ENCODE measurements around the gene DSCAML1.

Gene DSCAML1

DNA sequence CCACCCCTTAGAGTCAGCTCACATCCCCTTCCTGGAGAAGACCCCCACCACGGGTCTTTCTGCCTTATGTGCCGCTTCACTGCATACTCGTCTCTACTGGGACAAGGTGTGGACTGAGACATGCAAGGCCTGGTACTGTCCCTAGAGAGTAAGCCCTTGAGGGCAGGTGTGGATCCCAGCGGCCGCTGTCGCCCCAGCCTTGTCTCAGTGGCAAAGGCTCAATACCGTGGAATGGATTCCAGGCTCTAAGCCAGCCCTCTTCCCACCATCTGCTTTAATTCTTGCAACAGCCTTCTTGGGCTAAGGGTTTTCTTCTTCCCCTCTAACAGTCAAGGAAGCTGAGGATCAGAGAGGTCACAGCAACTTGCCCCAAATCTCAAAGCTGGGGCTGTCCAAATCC is 249.1 kb downstream of the DSCAML1 start:
- TF ChIP-seq, protein P1, sequence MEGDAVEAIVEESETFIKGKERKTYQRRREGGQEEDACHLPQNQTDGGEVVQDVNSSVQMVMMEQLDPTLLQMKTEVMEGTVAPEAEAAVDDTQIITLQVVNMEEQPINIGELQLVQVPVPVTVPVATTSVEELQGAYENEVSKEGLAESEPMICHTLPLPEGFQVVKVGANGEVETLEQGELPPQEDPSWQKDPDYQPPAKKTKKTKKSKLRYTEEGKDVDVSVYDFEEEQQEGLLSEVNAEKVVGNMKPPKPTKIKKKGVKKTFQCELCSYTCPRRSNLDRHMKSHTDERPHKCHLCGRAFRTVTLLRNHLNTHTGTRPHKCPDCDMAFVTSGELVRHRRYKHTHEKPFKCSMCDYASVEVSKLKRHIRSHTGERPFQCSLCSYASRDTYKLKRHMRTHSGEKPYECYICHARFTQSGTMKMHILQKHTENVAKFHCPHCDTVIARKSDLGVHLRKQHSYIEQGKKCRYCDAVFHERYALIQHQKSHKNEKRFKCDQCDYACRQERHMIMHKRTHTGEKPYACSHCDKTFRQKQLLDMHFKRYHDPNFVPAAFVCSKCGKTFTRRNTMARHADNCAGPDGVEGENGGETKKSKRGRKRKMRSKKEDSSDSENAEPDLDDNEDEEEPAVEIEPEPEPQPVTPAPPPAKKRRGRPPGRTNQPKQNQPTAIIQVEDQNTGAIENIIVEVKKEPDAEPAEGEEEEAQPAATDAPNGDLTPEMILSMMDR (IDR thresholded peaks at IDR 0.05; ENCODE audit: control insufficient read depth, extremely low read depth, insufficient read depth), result no peak
- no peak overlapping the region for H3K4me3 ChIP-seq (ENCODE audit: low read depth, low read length)
- no peak for DNase-seq (ENCODE audit: low read depth)

DNA sequence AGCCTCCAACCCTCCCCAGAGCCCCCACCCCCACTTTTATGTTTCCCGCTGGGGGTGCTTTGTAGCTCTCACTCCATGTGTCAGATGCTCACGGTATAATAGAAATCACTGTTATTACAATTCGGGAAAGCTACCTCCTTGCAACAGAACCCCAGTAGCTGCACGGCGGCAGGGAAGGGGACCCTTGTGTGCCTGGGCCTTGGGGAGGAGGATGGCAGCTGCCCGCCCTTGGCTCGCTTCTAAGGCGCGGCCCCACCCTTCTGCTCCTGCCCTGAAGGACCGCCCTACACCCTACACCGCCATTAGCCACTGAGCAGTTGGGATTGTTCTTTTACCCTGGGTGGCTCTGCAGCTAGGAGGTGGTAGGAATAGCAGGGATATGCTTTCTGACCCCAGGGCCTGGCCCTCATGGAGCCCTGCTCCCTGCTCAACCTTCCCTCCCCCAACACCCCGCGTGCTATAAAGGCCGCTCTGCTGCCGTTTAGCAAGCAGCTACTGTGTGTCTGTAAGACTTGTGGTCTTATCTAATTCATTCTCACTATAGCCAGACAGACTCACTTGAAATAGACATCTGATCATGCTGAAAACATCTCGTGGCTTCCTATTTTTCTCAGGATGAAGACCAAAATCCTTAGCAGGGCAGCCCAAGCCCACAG is 249.7 kb downstream of the DSCAML1 start:
- H3K4me3 ChIP-seq (ENCODE audit: low read depth, low read length), result no peak overlapping the region
- TF ChIP-seq, protein P1 (IDR thresholded peaks at IDR 0.05; ENCODE audit: control insufficient read depth, extremely low read depth, insufficient read depth), result no peak
- no peak for DNase-seq (ENCODE audit: low read depth)

DNA sequence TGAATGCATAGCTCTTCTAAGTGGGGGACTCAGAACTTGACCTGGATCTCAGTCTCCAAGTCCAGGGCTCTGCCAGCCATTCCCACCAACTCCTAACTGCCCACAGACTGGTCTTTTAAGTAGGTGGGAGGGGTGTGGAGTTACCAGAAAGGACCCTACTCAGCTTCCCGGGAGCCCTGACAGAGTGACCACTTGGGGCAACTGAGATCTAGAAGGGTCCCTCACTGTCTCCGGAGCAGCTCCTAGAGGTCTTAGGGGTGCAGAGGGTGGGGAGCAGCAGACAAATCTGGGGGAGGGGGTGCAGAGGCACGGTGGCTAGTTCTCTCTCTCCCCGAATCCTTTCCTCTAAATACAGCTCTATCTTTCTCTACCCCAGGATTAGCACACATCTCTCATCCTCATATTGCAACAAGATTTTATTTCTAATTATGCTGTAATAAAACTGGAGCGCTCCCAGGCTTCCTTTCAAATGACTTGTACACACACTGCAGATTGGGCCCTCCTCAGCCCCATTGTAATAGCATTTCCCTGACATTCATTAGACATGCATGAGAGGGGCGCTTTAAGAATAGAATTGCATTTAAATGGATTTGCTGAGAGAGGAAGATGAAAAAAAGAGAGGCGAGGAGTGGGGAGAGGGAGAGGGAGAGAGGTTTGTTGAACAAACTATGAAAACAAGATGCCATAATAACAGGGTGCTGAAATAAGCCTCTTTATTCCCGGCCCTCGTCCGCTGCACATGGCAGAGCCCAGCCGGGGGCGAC is 250.4 kb downstream of the DSCAML1 start:
- no peak for DNase-seq (ENCODE audit: low read depth)
- TF ChIP-seq, protein P1 (IDR thresholded peaks at IDR 0.05; ENCODE audit: control insufficient read depth, extremely low read depth, insufficient read depth), result no peak
- H3K4me3 ChIP-seq (ENCODE audit: low read depth, low read length), result no peak overlapping the region

DNA sequence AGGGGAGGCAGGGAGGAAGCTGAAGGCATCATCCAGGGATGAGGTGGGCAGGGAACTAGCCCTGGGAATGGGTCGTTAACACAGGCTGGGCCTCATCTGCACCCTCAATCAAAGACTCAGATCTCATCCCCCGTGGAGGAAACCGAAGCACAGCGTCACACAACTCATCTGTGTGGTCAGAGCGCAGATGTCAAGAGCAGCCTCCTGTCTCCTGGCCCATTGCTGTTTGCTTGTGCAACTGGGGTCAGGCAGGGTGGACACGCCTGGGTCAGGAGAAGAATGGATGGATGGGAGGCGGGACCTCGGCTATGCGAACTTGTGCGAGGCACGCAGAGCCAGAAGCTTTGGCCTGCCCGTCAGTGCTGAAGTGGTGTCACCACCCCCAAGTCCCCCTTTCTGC is 251.3 kb downstream of the DSCAML1 start:
- no peak overlapping the region for H3K4me3 ChIP-seq (ENCODE audit: low read depth, low read length)
- TF ChIP-seq, protein P1 (IDR thresholded peaks at IDR 0.05; ENCODE audit: control insufficient read depth, extremely low read depth, insufficient read depth), result no peak
- no peak for DNase-seq (ENCODE audit: low read depth)

DNA sequence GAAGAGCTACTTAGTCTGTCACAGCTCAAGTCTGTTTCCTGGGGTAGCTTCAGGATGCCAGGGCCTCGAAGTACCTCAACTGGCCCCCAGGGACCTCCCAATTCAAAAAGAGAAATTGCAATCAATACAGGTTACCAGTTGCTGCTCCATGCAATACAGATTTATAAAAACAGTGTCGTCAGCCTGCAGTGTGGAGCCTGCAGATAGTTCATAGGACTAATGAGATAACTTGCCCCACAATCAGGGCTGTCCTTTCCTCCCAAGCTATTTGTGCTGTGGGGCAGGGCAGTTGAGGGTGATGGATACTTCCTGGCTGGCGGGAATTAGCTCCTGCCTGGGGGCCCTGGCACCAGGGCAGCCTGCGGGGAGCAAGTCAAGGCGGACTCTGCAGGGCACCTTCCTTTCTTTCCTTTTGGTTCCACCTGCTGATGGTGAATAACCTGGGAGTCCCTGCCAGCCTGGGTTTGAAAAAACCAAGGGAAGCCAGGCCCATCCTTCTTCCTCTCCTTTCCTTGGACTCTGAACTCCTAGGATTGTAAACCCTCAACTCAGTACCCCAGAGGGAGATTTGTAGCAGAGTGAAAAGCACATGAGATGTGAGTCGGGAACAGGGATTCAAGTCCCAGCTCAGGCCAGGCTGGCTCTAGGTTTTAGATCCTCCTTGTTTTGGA is 252.8 kb downstream of the DSCAML1 start:
- DNase-seq (ENCODE audit: low read depth), result no peak

DNA sequence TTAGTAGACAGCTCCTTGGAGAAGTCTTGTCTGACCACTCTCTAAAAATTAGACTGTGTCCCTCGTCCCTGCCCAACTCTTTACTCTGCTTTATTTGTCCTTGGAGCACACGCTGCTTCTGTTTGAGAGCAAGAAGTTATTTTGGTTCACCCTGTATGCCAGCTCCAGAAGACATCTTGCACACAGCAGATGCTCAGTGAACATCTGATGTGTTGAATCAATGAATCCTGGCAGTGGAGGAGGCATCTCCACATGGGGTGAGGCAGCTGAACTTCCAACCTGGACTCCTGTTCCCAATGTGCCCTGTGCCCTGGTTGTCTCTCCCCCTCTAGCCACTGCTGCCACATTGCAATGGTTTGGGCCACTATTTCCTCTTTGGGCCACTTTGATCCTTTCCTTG is 255.8 kb downstream of the DSCAML1 start:
- TF ChIP-seq, protein P1 (IDR thresholded peaks at IDR 0.05; ENCODE audit: control insufficient read depth, extremely low read depth, insufficient read depth), result no peak
- H3K4me3 ChIP-seq (ENCODE audit: low read depth, low read length), result no peak overlapping the region
- DNase-seq (ENCODE audit: low read depth), result no peak

More for the DNA sequence above, 252.8 kb downstream of the DSCAML1 start:
- TF ChIP-seq, protein P1 (IDR thresholded peaks at IDR 0.05; ENCODE audit: control insufficient read depth, extremely low read depth, insufficient read depth), result no peak
- H3K4me3 ChIP-seq (ENCODE audit: low read depth, low read length), result no peak overlapping the region
